GM10248 (cell line): ENCODE results near the gene EPS8L3.
"Not testable (repeated sequence)": the region's sequence is repeated elsewhere in the genome, so short reads cannot be mapped to it uniquely, and the experiment has no call there.

ENCODE experiments used
- CTCF ChIA-PET: fragments of 300-600 bp; sonication (Branson Sonifier 250); formaldehyde crosslinking; extraction: SDS; loops from one replicate; lab custom pipeline; 2021; ENCODE audit warnings: antibody characterized with exemption; lab: Yijun Ruan, JAX
- POLR2A ChIA-PET: fragments of 350-650 bp; sonication (Branson Sonifier 250); formaldehyde crosslinking; extraction: SDS; loops from one replicate; lab custom pipeline; 2020; ENCODE audit warnings: antibody characterized with exemption; lab: Yijun Ruan, JAX
- DNase-seq: peaks from one replicate; pipeline ENCODE4 v3.0.0; 2012; ENCODE audit errors: extremely low spot score
- TF ChIP-seq, protein P1 (sequence below): IDR thresholded peaks from 2 replicates; pipeline ENCODE4 v1.5.1; 2012; ENCODE audit warnings: mild to moderate bottlenecking, low read depth; ENCODE audit errors: extremely low read depth, missing control alignments, control extremely low read depth

The EPS8L3 gene

DNA sequence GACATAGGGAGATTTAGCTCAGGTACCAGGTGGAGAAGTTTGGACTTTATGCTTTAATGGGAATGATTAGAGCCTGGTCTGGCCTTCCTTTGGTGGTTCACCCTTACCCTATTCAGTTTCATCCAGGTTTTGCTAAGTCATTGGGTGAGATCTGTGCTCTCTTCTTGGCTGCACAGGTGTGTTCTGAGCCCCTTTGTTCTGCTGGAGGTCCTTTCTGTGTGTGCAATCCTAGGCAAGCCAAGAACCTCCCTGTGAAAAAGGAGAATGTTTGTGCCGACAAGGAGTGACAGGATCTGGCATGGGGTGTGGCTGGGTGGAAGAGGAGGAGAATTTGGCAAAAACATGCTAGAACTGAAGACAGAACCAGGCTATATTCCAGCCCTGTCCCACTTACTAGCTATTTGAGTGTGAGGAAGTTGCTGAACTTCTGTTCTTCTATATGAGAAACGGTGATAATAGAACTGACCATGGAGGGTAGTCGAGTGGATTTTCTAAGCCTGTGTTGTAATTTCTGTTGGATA is 47.1 kb downstream of the EPS8L3 start:
- ChIA-PET CTCF (interaction anchor here (1.4 to 2.6 kb wide), 3 partner anchors 77 to 295 kb away, joined by 3 to 11 read pairs (median 3); partner anchors contain the start of gene AHCYL1), POLR2A (no interaction called here)
- TF ChIP-seq, protein P1, sequence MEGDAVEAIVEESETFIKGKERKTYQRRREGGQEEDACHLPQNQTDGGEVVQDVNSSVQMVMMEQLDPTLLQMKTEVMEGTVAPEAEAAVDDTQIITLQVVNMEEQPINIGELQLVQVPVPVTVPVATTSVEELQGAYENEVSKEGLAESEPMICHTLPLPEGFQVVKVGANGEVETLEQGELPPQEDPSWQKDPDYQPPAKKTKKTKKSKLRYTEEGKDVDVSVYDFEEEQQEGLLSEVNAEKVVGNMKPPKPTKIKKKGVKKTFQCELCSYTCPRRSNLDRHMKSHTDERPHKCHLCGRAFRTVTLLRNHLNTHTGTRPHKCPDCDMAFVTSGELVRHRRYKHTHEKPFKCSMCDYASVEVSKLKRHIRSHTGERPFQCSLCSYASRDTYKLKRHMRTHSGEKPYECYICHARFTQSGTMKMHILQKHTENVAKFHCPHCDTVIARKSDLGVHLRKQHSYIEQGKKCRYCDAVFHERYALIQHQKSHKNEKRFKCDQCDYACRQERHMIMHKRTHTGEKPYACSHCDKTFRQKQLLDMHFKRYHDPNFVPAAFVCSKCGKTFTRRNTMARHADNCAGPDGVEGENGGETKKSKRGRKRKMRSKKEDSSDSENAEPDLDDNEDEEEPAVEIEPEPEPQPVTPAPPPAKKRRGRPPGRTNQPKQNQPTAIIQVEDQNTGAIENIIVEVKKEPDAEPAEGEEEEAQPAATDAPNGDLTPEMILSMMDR = no peak
- no peak for DNase-seq

DNA sequence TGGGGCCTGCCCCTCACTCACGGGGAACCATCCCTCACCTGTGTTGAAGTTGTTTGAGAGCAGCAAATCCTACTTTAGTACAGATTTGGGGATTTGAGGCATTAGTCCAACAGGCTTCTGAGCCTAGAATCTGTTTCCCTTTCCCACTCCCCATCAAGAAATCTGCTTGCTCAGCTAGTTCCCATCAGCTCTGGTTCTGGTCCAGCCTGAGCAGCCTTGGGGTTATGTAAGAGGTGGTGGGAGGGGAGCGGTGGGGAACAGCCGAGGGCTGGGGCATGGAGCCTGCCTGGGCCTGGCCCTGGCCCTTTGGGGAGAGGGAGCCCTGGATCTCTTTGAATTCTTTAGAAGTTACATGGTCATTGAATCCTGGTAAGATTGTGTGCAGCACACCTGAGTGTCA is 47.6 kb downstream of the EPS8L3 start:
- DNase-seq = no peak
- ChIA-PET POLR2A (no interaction called here), CTCF (interaction anchor here (1.4 to 2.6 kb wide), 3 partner anchors 76 to 295 kb away, joined by 3 to 11 read pairs (median 3); partner anchors contain the start of gene AHCYL1)
- TF ChIP-seq, protein P1 = no peak

DNA sequence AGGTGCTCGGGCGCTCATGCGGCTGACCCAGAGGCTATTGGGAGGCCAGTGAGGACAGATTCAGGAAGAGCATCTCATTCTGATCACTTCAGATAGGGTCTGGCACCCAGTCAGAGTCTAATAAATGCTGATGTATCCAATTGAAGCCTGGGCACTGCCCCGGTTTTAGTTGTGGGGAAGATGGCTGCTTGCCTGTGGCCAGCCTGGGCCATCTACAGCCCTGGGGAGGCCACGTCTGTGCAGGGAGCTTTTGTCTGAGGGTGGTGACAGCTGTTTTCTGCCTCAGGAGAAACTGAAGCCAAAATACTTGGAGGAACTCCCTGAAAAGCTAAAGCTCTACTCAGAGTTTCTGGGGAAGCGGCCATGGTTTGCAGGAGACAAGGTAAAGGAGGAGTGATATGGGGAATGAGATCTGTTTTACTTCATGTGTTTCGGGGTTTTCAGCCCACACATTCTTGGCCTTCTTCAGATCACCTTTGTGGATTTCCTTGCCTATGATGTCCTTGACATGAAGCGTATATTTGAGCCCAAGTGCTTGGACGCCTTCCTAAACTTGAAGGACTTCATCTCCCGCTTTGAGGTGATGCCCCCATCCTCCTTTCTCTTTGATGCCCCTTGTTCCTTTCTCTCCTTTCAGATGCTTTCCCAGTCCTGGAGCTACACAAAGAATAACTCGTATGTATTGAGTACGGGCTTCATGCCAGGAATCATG is 48.9 kb downstream of the EPS8L3 start:
- no peak for DNase-seq
- POLR2A ChIA-PET = no interaction called here
- TF ChIP-seq, protein P1 = no peak
- CTCF ChIA-PET = no interaction called here

DNA sequence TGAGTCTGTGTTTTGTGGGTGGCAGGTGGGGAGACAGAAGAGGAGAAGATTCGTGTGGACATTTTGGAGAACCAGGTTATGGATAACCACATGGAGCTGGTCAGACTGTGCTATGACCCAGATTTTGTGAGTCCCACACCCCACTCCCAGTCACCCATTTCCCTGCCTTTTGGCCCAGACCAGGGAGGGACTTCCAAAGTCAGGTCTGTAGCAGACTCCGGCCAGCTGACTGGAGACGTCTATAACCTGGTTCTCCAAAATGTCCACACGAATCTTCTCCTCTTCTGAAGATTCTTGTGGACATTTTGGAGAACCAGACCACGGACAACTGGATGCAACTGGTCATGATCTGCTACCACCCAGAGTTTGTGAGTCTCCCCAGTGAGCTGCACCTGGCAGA is 50.1 kb downstream of the EPS8L3 start:
- POLR2A ChIA-PET = no interaction called here
- DNase-seq = no peak
- CTCF ChIA-PET = no interaction called here
- TF ChIP-seq, protein P1 = no peak

DNA sequence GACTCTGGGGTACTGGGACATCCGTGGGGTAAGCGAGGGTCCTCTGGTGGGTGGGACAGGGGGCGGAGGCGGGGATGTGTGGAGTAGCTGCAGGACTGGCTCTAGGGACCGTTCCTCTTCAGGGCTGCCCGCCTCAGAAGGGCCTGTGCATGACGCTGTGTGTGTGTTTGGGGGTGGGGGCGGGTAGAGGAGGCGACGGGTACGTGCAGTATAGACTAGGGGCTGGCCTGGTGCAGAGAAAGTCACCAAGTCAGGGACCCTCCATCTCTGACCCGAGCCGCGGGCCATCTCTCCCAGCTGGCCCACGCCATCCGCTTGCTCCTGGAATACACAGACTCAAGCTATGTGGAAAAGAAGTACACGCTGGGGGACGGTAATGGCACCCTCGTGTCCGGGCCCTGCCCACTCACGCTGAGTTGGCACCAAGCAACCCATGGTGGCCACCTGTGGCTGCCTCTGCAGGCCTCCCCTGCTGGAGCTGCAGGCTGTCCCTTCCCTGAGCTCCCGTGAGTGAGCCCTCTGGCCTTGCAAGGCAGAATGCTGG is 51.3 kb downstream of the EPS8L3 start:
- TF ChIP-seq, protein P1 = no peak
- no peak for DNase-seq
- ChIA-PET POLR2A (no interaction called here), CTCF (interaction anchor here (1.0 to 1.4 kb wide), 2 partner anchors 21 to 72 kb away, joined by 3 read pairs; no protein-coding TSS in a partner anchor)

DNA sequence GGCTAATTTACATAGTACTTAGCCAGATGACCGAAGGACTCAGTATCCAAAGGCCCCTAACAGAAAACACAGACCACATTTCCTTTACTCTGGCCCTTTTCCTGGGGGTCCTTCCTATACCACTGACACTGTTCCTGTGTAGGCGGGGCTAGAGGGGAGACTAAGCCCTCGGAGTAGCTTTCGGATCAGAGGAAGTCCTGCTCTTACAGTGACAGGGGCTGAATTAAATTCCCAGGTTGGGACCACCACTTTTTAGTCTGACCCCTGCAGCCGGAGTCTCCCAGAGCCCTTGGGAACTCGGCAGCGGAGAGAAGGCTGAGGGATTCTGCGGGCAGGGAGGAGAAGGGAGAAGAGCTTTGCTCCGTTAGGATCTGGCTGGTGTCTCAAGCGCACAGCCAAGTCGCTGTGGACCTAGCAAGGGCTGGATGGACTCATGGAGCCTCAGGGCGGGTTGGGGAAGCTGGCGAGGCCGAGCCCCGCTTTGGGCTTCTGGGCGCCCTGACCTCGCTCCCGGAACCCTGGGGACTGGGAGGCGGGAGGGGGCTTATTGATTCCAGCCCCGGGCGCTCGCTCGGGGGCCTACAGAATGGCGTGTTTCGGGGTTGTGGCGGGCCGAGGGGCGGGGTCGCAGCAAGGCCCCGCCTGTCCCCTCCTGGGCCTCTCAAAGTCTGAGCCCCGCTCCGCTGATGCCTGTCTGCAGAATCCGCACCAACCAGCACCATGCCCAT is 52.0 kb downstream of the EPS8L3 start, which contains the start of gene GSTM5:
TSS of gene GSTM5 (plus strand) at position 659 of the 728 bp plus-strand sequence. CDS start at position 721, 62 bp downstream.
- CTCF ChIA-PET = interaction anchor here (1.0 to 1.4 kb wide), 2 partner anchors 22 to 72 kb away, joined by 3 read pairs; no protein-coding TSS in a partner anchor
- DNase-seq, POLR2A ChIA-PET: not testable (repeated sequence)

DNA sequence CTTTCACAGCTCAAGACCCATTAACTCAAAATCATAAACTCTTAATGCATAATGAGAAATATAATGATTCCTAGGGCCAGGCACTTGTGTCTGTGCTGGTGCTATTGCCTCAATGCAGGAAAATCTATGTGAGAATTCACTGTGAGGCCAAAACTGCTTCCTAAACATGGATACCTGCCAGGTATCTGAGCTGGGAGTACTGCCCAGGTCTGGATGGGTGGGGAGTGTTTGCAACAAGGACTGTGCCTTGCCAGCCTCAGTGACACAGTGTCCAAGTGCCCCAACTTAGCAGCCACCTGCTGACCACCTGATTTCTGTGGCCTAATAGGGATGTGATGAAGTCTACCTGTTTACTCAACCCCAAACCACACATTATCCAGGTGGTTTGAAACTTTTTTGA is 53.9 kb downstream of the EPS8L3 start:
- DNase-seq, POLR2A ChIA-PET: not testable (repeated sequence)
- CTCF ChIA-PET = interaction anchor here (1.2 kb wide), 1 partner anchor 70 kb away, joined by 5 read pairs; no protein-coding TSS in a partner anchor

DNA sequence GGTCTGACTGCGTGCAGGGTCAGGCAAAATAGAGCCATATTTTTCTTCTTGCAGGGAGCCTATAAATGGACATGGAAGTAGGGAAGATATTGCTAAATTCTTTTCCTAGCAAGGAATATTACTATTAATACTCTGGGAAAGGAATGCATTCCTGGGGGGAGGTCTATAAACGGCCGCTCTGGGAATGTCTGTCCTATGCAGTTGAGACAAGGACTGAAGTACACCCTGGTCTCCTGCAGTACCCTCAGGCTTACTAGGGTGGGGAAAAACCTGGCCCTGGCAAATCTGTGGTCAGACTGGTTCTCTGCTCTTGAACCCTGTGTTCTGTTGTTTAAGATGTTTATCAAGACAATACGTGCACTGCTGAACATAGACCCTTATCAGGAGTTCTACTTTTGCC is 54.8 kb downstream of the EPS8L3 start:
- POLR2A ChIA-PET, DNase-seq: not testable (repeated sequence)
- CTCF ChIA-PET = interaction anchor here (1.2 kb wide), 1 partner anchor 69 kb away, joined by 5 read pairs; no protein-coding TSS in a partner anchor
